HepG2 (cell line): ENCODE measurements around the gene CBX2. TPM values are rescaled to one million over a fixed set of nuclear protein-coding genes. Genes with fewer than 3 reads are reported as not detected.
A peak's percentile ranks its signal among the peaks of the same experiment; 100 is the strongest.

Experiments
- ADNP ChIP-seq: sonication (generic); formaldehyde crosslinking; IDR thresholded peaks from 2 replicates; pipeline ENCODE4 v1.4.0; 2020; ENCODE audit warnings: missing genetic modification reagents
- CBX5 ChIP-seq: sonication (generic); formaldehyde crosslinking; IDR thresholded peaks from 2 replicates; pipeline ENCODE4 v1.4.0; 2020; ENCODE audit warnings: missing genetic modification reagents, borderline replicate concordance
- HDAC1 ChIP-seq: sonication (generic); formaldehyde crosslinking; IDR thresholded peaks from 2 replicates; pipeline ENCODE4 v1.5.1; 2020; ENCODE audit warnings: mild to moderate bottlenecking, missing genetic modification reagents
- HDAC2 ChIP-seq: sonication (generic); formaldehyde crosslinking; IDR thresholded peaks from 2 replicates; pipeline ENCODE4 v1.4.0; 2020; ENCODE audit warnings: missing genetic modification reagents
- HNRNPLL ChIP-seq: fragments of 200-400 bp; formaldehyde crosslinking; IDR thresholded peaks from 2 replicates; pipeline ENCODE4 v1.6.1; 2017; ENCODE audit warnings: mild to moderate bottlenecking, low read depth, low read length; ENCODE audit not compliant: poor library complexity, severe bottlenecking
- KDM6A ChIP-seq: IDR thresholded peaks from 2 replicates; pipeline ENCODE4 v1.6.1; 2016; ENCODE audit warnings: low read depth
- MXI1 ChIP-seq: IDR thresholded peaks from 3 replicates; pipeline ENCODE4 v1.6.1; 2012; ENCODE audit warnings: low read depth, low read length, inconsistent platforms, borderline replicate concordance
- NCOA5 ChIP-seq: sonication (generic); formaldehyde crosslinking; IDR thresholded peaks from 2 replicates; pipeline ENCODE4 v1.4.0; 2020; ENCODE audit warnings: missing genetic modification reagents
- PAWR ChIP-seq: sonication (generic); formaldehyde crosslinking; IDR thresholded peaks from 2 replicates; pipeline ENCODE4 v1.4.0; 2020; ENCODE audit warnings: missing genetic modification reagents, mild to moderate bottlenecking, borderline replicate concordance
- PHF5A ChIP-seq: IDR thresholded peaks from one replicate; pipeline ENCODE4 v1.6.1; 2018; ENCODE audit warnings: low read depth, missing genetic modification reagents; ENCODE audit not compliant: unreplicated experiment
- PLRG1 ChIP-seq: fragments of 450-650 bp; conservative IDR thresholded peaks from 2 replicates; pipeline ENCODE4 v1.6.1; 2016
- SMC3 ChIP-seq: IDR thresholded peaks from 2 replicates; pipeline ENCODE4 v1.6.1; 2011; ENCODE audit warnings: low read length, improper control_type of control experiment
- TOPORS ChIP-seq: sonication (generic); formaldehyde crosslinking; IDR thresholded peaks from 2 replicates; pipeline ENCODE4 v1.8.0; 2023; ENCODE audit warnings: mild to moderate bottlenecking, missing genetic modification reagents
- ZBTB8A ChIP-seq: sonication (generic); formaldehyde crosslinking; IDR thresholded peaks from 2 replicates; pipeline ENCODE4 v1.4.0; 2020; ENCODE audit warnings: mild to moderate bottlenecking, low read depth, missing genetic modification reagents, borderline replicate concordance
- ZNF10 ChIP-seq: sonication (generic); formaldehyde crosslinking; IDR thresholded peaks from 2 replicates; pipeline ENCODE4 v1.4.0; 2020; ENCODE audit warnings: mild to moderate bottlenecking, low read depth, missing genetic modification reagents, borderline replicate concordance
- ZNF343 ChIP-seq: sonication (generic); formaldehyde crosslinking; IDR thresholded peaks from 2 replicates; pipeline ENCODE4 v1.4.0; 2020; ENCODE audit warnings: mild to moderate bottlenecking, missing genetic modification reagents
- ZNF430 ChIP-seq: sonication (generic); formaldehyde crosslinking; IDR thresholded peaks from 2 replicates; pipeline ENCODE4 v1.9.0; 2021; ENCODE audit warnings: mild to moderate bottlenecking, missing genetic modification reagents
- ZNF432 ChIP-seq: sonication (generic); formaldehyde crosslinking; IDR thresholded peaks from 2 replicates; pipeline ENCODE4 v1.5.0; 2020; ENCODE audit warnings: missing genetic modification reagents, mild to moderate bottlenecking, borderline replicate concordance
- ZNF547 ChIP-seq: sonication (generic); formaldehyde crosslinking; IDR thresholded peaks from 2 replicates; pipeline ENCODE4 v1.5.1; 2020; ENCODE audit warnings: mild to moderate bottlenecking, missing genetic modification reagents
- ZNF569 ChIP-seq: sonication (generic); formaldehyde crosslinking; IDR thresholded peaks from 2 replicates; pipeline ENCODE4 v1.5.0; 2020; ENCODE audit warnings: mild to moderate bottlenecking, missing genetic modification reagents, moderate library complexity, borderline replicate concordance
- ZNF772 ChIP-seq: sonication (generic); formaldehyde crosslinking; IDR thresholded peaks from 2 replicates; pipeline ENCODE4 v1.5.0; 2020; ENCODE audit warnings: mild to moderate bottlenecking, missing genetic modification reagents
- ZSCAN22 ChIP-seq: sonication (generic); formaldehyde crosslinking; IDR thresholded peaks from 2 replicates; pipeline ENCODE4 v1.4.0; 2020; ENCODE audit warnings: mild to moderate bottlenecking, missing genetic modification reagents
- ZSCAN29 ChIP-seq: sonication (generic); formaldehyde crosslinking; conservative IDR thresholded peaks from 2 replicates; pipeline ENCODE4 v1.4.0; 2020; ENCODE audit warnings: mild to moderate bottlenecking, missing genetic modification reagents
- polyA plus RNA-seq, 8 experiments: library from polyadenylated mRNA; depleted of rRNA in 3 of 8; stranded (reverse) in 7 of 8; unstranded in 1 of 8; fragments of >200 nt; fragmentation: Illumina TruSeq in 4 of 8; extraction: Trizol in 4 of 8; gene quantifications; 2 replicates each; pipeline versions ENCODE4 v1.2.1 to v1.2.3, GENCODE V29; 2011 to 2016; ENCODE audit warnings: low read depth in 4 of 8, missing spikeins in 1 of 8, mixed read lengths in 1 of 8; ENCODE audit not compliant: insufficient read depth in 1 of 8
- total RNA-seq, 5 experiments: library from RNA; depleted of rRNA; stranded (reverse); fragments of >200 nt; fragmentation: Illumina TruSeq; extraction: Trizol; gene quantifications; 2 replicates each; pipeline ENCODE4 v1.2.3, GENCODE V29; 2016; ENCODE audit warnings: low read depth in 1 of 5
- TF ChIP-seq, protein P1 (sequence below): sonication (generic); formaldehyde crosslinking; IDR thresholded peaks from 2 replicates; pipeline ENCODE4 v1.4.0; 2020; ENCODE audit warnings: missing genetic modification reagents
- TF ChIP-seq, protein P2 (sequence below), 2 experiments: fragments of 450-650 bp in 1 of 2; sonication (generic) in 1 of 2; formaldehyde crosslinking; IDR thresholded peaks; 2 replicates each; pipeline versions ENCODE4 v1.5.0 to v1.8.0; 2020 to 2022; ENCODE audit warnings: mild to moderate bottlenecking in 1 of 2, missing genetic modification reagents in 1 of 2
- TF ChIP-seq, protein P3 (sequence below): sonication (generic); formaldehyde crosslinking; IDR thresholded peaks from 2 replicates; pipeline ENCODE4 v1.4.0; 2020; ENCODE audit warnings: missing genetic modification reagents
- TF ChIP-seq, protein P4 (sequence below): sonication (generic); formaldehyde crosslinking; IDR thresholded peaks from 2 replicates; pipeline ENCODE4 v1.4.0; 2020; ENCODE audit warnings: mild to moderate bottlenecking, missing genetic modification reagents

Gene CBX2
- total and polyA plus RNA-seq, 2 of the 13 experiments (the other 11 are each of a cell fraction or from before 2014, with no cell fraction given), result 14.5 to 31.1 TPM

DNA sequence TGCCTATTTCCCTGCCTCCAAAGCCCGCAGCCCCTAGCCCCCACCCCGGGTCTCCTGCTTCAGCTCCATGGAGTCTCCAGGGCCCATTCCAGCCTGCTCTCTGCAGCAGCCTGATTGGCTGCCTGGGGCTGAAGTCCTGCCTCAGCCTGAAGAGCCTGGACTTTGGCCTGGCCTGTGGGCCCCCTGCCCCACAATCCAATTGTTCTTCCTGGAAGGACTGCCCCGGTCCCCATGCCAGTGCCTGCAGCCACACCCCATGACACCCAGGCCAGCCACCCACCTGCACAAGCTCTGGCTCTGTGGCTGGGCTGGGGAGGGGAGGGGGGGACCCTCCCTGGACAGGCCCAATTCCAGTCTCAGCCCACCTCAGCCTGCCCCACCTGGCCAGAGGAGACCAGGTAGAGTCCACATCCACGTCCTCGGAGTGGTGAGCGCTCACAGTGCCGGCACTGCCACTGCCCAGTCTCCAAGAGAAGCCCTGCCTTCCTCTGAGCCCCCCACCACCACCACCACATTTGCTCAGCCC lies 34.9 kb upstream of the CBX2 start (continued):
- peak; percentile 20 for TF ChIP-seq HNRNPLL
- TF ChIP-seq SMC3, result no peak; the same call in 1 of the 2 replicates
- TF ChIP-seq, protein P1, sequence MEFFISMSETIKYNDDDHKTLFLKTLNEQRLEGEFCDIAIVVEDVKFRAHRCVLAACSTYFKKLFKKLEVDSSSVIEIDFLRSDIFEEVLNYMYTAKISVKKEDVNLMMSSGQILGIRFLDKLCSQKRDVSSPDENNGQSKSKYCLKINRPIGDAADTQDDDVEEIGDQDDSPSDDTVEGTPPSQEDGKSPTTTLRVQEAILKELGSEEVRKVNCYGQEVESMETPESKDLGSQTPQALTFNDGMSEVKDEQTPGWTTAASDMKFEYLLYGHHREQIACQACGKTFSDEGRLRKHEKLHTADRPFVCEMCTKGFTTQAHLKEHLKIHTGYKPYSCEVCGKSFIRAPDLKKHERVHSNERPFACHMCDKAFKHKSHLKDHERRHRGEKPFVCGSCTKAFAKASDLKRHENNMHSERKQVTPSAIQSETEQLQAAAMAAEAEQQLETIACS (CRISPR knock-in tag), result no peak
- peak; percentile 73 for TF ChIP-seq ZNF772 (CRISPR knock-in tag)
- TF ChIP-seq CBX5 (CRISPR knock-in tag), result peak; percentile 44; the same call in 1 of the 2 replicates
- TF ChIP-seq TOPORS (CRISPR knock-in tag), result peak; percentile 14; the same call in 1 of the 2 replicates
- no peak for TF ChIP-seq ZNF343
- no peak for TF ChIP-seq ZSCAN22
- TF ChIP-seq ZNF569 (CRISPR knock-in tag), result no peak
- TF ChIP-seq, protein P2, sequence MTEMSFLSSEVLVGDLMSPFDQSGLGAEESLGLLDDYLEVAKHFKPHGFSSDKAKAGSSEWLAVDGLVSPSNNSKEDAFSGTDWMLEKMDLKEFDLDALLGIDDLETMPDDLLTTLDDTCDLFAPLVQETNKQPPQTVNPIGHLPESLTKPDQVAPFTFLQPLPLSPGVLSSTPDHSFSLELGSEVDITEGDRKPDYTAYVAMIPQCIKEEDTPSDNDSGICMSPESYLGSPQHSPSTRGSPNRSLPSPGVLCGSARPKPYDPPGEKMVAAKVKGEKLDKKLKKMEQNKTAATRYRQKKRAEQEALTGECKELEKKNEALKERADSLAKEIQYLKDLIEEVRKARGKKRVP (CRISPR knock-in tag; IDR thresholded peaks at IDR 0.05), result no peak
- TF ChIP-seq, protein P3, sequence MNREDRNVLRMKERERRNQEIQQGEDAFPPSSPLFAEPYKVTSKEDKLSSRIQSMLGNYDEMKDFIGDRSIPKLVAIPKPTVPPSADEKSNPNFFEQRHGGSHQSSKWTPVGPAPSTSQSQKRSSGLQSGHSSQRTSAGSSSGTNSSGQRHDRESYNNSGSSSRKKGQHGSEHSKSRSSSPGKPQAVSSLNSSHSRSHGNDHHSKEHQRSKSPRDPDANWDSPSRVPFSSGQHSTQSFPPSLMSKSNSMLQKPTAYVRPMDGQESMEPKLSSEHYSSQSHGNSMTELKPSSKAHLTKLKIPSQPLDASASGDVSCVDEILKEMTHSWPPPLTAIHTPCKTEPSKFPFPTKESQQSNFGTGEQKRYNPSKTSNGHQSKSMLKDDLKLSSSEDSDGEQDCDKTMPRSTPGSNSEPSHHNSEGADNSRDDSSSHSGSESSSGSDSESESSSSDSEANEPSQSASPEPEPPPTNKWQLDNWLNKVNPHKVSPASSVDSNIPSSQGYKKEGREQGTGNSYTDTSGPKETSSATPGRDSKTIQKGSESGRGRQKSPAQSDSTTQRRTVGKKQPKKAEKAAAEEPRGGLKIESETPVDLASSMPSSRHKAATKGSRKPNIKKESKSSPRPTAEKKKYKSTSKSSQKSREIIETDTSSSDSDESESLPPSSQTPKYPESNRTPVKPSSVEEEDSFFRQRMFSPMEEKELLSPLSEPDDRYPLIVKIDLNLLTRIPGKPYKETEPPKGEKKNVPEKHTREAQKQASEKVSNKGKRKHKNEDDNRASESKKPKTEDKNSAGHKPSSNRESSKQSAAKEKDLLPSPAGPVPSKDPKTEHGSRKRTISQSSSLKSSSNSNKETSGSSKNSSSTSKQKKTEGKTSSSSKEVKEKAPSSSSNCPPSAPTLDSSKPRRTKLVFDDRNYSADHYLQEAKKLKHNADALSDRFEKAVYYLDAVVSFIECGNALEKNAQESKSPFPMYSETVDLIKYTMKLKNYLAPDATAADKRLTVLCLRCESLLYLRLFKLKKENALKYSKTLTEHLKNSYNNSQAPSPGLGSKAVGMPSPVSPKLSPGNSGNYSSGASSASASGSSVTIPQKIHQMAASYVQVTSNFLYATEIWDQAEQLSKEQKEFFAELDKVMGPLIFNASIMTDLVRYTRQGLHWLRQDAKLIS (CRISPR knock-in tag), result 0 out of 2 replicates have a peak, but pooled peaks have one; percentile 78
- peak; percentile 56; the same call in 1 of the 3 replicates for TF ChIP-seq MXI1
- no peak for TF ChIP-seq ZNF547 (CRISPR knock-in tag)
- TF ChIP-seq ZSCAN29 (CRISPR knock-in tag), result no peak
- no peak for TF ChIP-seq ZNF10 (CRISPR knock-in tag)
- no peak for TF ChIP-seq ZNF432 (CRISPR knock-in tag)
- peak; percentile 97 for TF ChIP-seq KDM6A (CRISPR knock-in tag)
- TF ChIP-seq PAWR, result no peak
- TF ChIP-seq PLRG1, result no peak
- peak; percentile 96 for TF ChIP-seq HDAC1 (CRISPR knock-in tag)
- peak; percentile 87 for TF ChIP-seq HDAC2 (CRISPR knock-in tag)
- TF ChIP-seq, protein P4, sequence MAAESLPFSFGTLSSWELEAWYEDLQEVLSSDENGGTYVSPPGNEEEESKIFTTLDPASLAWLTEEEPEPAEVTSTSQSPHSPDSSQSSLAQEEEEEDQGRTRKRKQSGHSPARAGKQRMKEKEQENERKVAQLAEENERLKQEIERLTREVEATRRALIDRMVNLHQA, result no peak
- TF ChIP-seq ZNF430, result peak; percentile 50; the same call in 1 of the 2 replicates
- TF ChIP-seq ZBTB8A (CRISPR knock-in tag), result no peak
- peak; percentile 86 for TF ChIP-seq PHF5A
- TF ChIP-seq NCOA5 (CRISPR knock-in tag), result no peak
- TF ChIP-seq ADNP (CRISPR knock-in tag), result no peak
